B cell (primary cell): ENCODE results near the gene TPST2.

ENCODE experiments used
- EZH2 ChIP-seq: IDR thresholded peaks from 2 replicates; pipeline ENCODE4 v1.6.1; 2012; ENCODE audit warnings: borderline replicate concordance, low read depth, mild to moderate bottlenecking, moderate library complexity, low read length; ENCODE audit not compliant: insufficient read depth, poor library complexity, severe bottlenecking
- TF ChIP-seq, protein P1 (sequence below): fragments of 200-600 bp; IDR thresholded peaks from one replicate; pipeline ENCODE4 v1.8.0; 2022; ENCODE audit warnings: antibody characterized with exemption, mild to moderate bottlenecking

DNA sequence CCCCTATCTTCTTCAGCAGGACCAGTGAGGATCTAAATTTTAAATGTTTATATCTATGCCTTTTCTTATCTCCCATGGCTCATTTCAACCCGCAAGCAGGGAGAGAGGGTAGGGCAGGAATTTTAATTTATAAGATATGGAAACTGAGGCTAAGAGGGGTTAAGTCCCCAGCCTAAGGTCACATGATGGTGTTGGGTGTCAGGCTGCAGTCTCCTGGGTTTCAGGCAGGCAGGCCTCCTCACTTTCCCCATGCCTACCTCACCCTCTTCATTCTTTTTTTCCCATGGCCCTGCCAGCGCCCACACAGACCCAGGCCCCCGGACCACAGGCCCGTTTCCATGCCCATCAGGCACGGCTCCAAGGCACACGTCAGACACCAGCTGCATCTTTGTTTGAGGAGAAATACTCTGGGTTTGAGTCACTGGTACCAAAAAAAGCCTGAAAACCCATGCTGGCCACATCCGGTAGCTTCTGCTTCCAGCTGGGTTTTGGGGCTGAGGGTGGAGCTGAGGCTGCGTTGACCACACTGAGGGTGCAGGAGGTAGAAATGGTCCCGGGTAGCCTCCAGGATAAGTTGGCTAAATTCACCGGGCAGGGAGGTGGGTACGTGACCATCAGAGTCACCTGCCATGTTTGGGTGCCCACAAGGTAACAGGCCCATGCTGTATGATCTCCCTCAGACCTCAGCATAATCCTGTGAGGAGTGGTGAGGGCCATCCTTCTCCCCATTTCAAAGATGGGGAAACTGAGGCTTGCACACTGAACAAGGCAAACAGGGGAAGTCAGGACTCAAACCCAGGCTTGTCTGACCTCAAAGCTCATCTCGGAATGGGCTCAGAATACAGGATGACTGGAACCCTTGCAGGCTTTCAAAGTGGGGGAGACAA is 20.4 kb upstream of the TPST2 start:
- TF ChIP-seq, protein P1, sequence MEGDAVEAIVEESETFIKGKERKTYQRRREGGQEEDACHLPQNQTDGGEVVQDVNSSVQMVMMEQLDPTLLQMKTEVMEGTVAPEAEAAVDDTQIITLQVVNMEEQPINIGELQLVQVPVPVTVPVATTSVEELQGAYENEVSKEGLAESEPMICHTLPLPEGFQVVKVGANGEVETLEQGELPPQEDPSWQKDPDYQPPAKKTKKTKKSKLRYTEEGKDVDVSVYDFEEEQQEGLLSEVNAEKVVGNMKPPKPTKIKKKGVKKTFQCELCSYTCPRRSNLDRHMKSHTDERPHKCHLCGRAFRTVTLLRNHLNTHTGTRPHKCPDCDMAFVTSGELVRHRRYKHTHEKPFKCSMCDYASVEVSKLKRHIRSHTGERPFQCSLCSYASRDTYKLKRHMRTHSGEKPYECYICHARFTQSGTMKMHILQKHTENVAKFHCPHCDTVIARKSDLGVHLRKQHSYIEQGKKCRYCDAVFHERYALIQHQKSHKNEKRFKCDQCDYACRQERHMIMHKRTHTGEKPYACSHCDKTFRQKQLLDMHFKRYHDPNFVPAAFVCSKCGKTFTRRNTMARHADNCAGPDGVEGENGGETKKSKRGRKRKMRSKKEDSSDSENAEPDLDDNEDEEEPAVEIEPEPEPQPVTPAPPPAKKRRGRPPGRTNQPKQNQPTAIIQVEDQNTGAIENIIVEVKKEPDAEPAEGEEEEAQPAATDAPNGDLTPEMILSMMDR = no peak
- TF ChIP-seq EZH2 = no peak
